ENCODE measurements around the gene SYNE3.

The SYNE3 gene

GRCh38 chr14:95503365-95504134, 12.9 kb downstream of the SYNE3 start:
- FAIRE-seq, result no peak

- no peak for FAIRE-seq
Observed at GRCh38 chr14:95502381-95502950, 14.0 kb downstream of the SYNE3 start.

- no peak for FAIRE-seq
Observed at GRCh38 chr14:95500772-95501401, 15.6 kb downstream of the SYNE3 start.

DNA sequence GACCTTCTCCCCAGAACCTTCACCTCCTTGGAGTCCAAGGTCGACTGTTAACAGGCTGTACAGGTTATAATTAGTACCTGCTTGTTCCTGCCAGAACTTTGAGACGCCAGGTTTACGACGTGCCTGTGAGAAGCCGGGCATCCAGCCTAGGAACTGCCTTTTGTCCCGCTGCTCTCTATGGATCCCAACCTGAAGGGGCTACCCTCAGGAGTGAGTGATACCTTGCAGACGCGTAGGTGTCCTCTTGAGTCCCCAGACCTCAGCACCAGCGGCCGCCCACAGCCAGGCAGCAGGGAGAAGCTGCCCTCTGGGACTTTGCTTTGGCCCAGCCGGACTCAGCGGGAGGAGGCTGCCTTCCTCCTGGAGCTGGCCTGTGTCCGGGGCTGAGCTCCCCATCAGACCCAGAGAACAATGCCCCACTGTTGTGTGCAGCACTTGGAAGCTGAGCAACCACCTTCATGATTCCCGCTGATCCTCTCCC, 16.2 kb downstream of the SYNE3 start:
- FAIRE-seq, result no peak

DNA sequence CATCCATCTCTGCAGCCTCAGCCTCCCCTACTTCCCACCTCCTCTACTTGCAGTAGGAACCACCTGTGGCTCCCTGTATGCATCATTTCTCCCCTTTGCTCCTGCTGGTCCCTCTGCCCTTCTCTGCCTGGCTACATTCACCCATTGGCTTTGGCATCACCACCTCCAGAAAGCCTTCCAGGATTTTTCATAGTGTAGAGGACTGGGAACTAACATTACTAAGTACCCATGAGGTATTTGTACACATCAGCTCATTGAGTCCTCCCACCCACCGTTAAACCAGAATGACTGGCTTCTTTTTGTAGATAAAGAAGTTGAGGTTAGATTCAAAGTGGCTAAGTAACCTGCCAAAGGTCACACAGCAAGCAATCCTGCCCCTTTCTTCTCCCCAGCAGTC, 17.1 kb downstream of the SYNE3 start:
- no peak for FAIRE-seq

DNA sequence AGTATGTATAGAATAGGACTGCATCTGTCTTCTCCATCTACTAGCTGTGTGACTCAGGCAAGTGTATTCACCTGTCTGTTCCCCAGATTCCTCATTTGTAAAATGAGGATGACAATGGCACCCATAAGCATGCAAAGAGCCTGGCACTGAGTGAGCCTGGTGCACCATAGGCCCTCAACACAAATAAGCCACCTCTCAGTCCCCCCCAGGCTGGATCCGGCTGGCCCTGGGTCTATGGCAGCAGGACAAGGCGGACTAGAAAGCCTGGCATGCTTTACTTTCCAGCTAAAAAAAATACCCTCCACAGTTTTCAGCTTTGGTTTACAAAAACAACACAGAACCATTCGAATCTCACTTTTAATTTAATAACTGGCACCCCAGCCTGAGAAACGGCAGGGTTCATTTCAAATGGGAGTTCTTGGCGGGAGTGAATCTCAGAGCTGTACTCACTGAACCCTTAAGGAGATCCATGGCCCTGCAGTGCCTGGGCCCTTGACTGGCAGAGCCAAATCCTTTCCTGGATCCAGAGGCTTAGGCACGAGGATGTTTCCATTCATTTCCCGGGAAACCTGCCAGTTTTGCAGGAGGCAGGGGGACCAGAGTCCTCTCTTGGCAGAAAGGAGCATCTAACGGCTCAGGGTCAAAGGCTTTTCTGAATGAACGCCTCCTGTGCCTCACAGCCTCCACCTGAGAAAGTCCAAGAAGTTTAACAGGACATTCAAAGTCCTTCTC, 17.7 kb downstream of the SYNE3 start:
- no peak for FAIRE-seq

GRCh38 chr14:95497561-95498011, 18.9 kb downstream of the SYNE3 start:
- no peak for FAIRE-seq

DNA sequence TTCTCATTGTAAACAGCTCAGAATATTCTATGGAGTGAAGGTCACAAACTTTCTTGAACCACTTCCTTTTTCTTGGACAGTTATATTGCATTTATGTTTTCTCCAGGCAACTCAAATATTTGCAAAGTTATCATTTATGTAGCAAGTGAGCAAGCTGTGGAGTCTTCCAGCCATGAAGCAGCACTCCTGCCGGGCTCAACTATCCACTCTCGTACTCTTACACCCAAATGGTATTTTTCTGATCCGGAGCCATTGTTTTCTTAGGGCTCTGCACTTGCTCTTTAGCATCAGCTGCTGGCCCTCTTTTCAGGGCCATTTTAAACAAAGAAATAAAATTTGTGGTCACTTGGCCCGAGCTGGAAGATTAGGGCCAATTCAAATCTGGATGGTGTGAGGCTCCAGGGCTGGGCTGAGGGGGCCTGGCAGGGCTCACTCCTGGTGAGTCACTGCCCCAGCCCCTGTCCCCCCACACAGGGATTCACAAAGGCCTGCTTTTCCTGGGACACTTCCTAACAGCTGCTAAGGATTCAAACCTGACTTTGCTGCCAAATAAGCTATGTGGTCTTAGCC, 19.7 kb downstream of the SYNE3 start:
- FAIRE-seq, result no peak

- no peak for FAIRE-seq
Observed at GRCh38 chr14:95496111-95496681, 20.3 kb downstream of the SYNE3 start.

GRCh38 chr14:95495538-95496025, 20.9 kb downstream of the SYNE3 start:
- FAIRE-seq, result no peak

DNA sequence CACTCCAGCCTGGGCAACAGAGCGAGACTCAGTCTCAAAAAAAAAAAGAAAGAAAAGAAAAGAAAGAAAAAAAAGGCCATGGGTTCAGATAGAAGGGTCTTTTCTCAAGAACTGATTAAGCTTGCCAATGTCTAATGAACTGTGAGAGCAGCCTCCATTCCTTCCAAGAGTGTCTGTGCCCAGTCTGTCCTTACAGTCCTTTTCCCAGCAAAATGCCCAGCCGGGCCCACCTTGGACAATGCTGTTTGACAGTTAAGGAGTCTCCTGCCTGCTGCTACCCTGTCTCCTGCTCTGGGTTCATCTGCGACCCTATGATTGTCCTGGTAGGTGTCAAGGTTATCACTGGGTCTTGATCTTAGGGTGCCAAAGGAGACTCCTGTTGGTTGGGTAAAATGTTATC, 21.4 kb downstream of the SYNE3 start:
- FAIRE-seq, result no peak

GRCh38 chr14:95494456-95494855, 22.0 kb downstream of the SYNE3 start:
- no peak for FAIRE-seq

DNA sequence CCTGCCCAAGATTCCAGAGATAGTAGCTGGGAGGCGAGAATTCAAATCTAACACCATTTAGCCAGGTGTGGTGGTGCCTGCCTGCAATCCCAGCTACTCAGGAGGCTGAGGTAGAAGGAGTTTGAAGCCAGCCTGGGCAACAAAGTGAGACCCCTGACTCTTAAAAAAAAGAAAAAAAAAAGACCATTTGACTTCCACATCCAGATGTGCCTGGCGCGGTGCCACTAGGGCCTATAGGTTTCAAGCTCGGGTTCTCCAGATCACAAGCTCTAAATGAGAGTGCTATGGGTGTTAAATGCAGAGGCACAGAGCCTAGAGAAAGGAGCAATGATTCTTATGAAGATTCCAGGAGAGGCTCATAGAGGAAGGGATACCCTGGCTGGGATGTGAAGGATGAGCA, 22.5 kb downstream of the SYNE3 start:
- FAIRE-seq, result no peak

- no peak for FAIRE-seq
Observed at GRCh38 chr14:95493503-95493902, 22.9 kb downstream of the SYNE3 start.

DNA sequence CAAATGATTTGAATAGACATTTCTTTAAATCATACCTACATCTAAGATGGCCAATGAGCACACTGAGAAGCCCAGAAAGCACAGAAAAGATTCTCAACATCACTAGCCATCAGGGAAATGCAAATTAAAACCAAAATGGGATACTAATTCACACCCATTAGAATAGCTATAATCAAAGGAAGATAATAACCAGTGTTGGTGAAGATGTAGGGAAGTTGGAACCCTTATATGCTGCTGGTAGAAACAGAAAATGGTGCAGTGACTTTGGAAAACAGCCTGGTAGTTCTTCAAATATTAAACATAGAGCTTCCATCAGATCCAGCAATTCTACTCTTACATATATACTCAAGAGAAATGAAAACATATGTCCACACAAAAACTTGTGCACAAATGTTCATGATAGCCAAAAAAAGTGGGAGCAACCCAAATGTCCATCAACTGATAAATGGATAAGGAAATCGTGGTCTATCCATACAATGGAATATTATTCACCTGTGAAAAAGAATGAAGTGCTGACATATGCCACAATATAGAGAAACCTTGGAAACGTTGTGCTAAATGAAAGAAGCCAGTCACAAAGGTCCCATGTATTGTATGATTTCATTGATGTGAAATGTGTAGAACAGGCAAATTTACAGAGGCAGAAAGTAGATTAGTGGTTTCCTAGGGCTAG, 24.4 kb downstream of the SYNE3 start:
- no peak for FAIRE-seq

GRCh38 chr14:95490727-95491451, 25.6 kb downstream of the SYNE3 start:
- FAIRE-seq, result no peak

DNA sequence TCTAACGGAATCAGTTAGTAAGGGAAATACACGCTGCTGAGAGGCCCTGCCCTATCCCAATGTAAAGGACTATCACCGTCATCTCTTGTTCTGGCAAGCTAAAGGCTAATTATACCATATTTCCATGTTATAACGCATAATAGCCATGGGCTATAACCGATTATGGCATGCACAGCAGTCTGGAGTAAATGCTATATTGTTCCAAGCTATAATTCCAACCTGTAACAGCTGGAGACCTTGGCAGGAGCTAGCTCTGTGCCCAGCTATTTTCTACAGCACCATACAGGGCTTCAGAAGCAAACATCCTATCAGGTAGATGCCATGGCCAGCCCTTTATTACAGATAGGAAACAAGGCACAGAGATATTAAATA, 26.3 kb downstream of the SYNE3 start:
- FAIRE-seq, result no peak

DNA sequence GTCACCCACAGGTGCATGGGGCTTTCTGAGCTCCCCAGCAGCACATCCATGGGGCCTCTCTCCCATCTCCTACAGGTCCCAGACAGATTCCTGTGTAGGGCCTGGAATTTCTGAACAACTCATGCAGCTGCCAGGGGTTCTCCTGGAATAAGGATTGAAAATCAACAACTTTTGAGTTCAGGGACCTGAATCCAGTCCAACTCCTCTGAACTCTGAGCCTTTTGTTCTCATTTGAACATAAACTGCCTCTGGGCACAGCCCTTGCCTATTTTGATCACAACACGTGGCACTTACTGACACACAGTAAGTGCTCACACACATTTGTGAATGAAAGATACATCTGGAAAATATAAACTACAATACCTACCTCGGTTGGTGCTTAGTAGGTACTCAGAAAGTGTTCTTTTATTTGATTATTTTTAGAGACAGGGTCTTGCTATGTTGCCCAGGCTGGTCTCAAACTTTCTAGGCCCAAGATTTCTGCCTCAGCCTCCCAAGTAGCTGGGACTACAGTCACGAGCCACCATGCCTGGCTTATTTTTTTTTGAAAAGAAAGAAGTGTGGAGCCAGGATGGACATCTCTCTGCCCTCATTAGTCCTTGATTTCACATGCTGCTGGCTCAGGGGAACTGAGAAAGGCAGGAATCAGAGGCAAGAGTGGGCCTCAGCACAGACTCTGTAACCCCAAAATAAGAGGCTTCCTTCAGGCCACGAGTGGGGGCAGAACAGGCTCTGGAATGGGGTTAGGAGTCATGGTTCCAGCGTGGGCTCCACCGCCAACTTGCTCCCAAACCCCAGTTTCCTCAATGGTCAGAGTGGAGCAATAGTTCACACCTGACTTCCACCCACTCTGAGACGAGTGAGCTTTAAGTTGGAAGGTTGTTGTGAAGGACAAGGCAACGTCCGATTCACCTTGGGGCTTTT, 27.0 kb downstream of the SYNE3 start:
- no peak for FAIRE-seq

- FAIRE-seq, result no peak
Observed at GRCh38 chr14:95488376-95489213, 27.9 kb downstream of the SYNE3 start.

All from endometrium (tissue), 2 donors.